K562 (cell line): ENCODE measurements around the gene KIAA0040. TPM values are rescaled to one million over a fixed set of nuclear protein-coding genes. Genes with fewer than 3 reads are reported as not detected.

ENCODE experiments used
- ATAC-seq: fragments of 200-7000 bp; cut with Tn5 transposase; 3 replicates; pipeline ENCODE4 v1.9.1; 2020; ENCODE audit warnings: moderate library complexity
- BruUV-seq: library from RNA; stranded (reverse); fragments of 400-500 nt; replicated peaks from 2 replicates; lab custom pipeline; 2021; lab: Mats Ljungman, UMichigan
- CTCF ChIA-PET: fragments of 300-600 bp; formaldehyde crosslinking; extraction: SDS; loops from one replicate; lab custom pipeline; 2021; ENCODE audit warnings: low intra/inter-chr PET ratio; lab: Yijun Ruan, JAX
- POLR2A ChIA-PET: fragments of 300-600, 350-650 bp; sonication (Branson Sonifier 250); formaldehyde crosslinking; extraction: SDS; loops from one replicate; lab custom pipeline; 2021; ENCODE audit warnings: antibody characterized with exemption, inconsistent platforms; lab: Yijun Ruan, JAX
- DNase-seq, 4 experiments: peaks; one replicate each; pipeline versions ENCODE4 v3.0.0 to v3.0.0-alpha.2; 2011 to 2018; ENCODE audit warnings: low spot score in 3 of 4, mixed read lengths in 3 of 4; ENCODE audit errors: extremely low read depth in 1 of 4
- FAIRE-seq: peaks from 2 replicates; lab custom pipeline; 2011; peaks lifted over from hg19 to GRCh38; lab: Jason Lieb, UNC
- H2AFZ ChIP-seq: 2 replicates; pipeline ENCODE4 v1.6.0; 2011; ENCODE audit warnings: low read depth, low read length, control low read depth, inconsistent platforms
- H3K27ac ChIP-seq: fragments of 200-600 bp; 3 replicates; pipeline ENCODE4 v1.8.0; 2011; ENCODE audit warnings: low read depth, mild to moderate bottlenecking, control low read depth, inconsistent platforms, low read length, moderate library complexity, mixed read lengths; ENCODE audit errors: extremely low read depth
- H3K27me3 ChIP-seq, 2 experiments: fragments of 300-600 bp in 1 of 2; 2 replicates in 1 of 2; 3 replicates in 1 of 2; pipeline versions ENCODE4 v1.6.0 to v1.8.0; 2011; ENCODE audit warnings: inconsistent platforms in 2 of 2, low read length in 2 of 2, mild to moderate bottlenecking in 1 of 2, mixed read lengths in 1 of 2, moderate library complexity in 1 of 2; ENCODE audit not compliant: control insufficient read depth in 2 of 2, insufficient read depth in 2 of 2
- H3K36me3 ChIP-seq: fragments of 300-600 bp; 3 replicates; pipeline ENCODE4 v1.8.0; 2011; ENCODE audit warnings: mild to moderate bottlenecking, low read length, inconsistent platforms; ENCODE audit not compliant: control insufficient read depth, insufficient read depth
- H3K4me1 ChIP-seq, 2 experiments: fragments of 200-600 bp in 1 of 2; replicated peaks in 1 of 2; 2 replicates in 1 of 2; 3 replicates in 1 of 2; pipeline versions ENCODE4 v1.5.1 to v1.8.0; 2011; ENCODE audit warnings: inconsistent platforms in 2 of 2, low read length in 2 of 2, mild to moderate bottlenecking in 1 of 2, mixed read lengths in 1 of 2, moderate library complexity in 1 of 2; ENCODE audit not compliant: control insufficient read depth in 2 of 2, insufficient read depth in 2 of 2
- H3K4me2 ChIP-seq: 2 replicates; pipeline ENCODE4 v1.6.1; 2011; ENCODE audit warnings: low read length, control low read depth, inconsistent platforms, mixed read lengths; ENCODE audit not compliant: insufficient read depth
- H3K4me3 ChIP-seq: fragments of 200-600 bp; sonication (generic), shearing (Covaris generic); 2 replicates; pipeline ENCODE4 v1.5.1; 2016; ENCODE audit warnings: control low read depth, inconsistent platforms
- H3K79me2 ChIP-seq: fragments of 200-600 bp; 3 replicates; pipeline ENCODE4 v1.8.0; 2011; ENCODE audit warnings: low read length, inconsistent platforms; ENCODE audit not compliant: control insufficient read depth, insufficient read depth
- H3K9ac ChIP-seq, 2 experiments: 2 replicates each; pipeline versions ENCODE4 v1.6.0 to v1.6.1; 2011; ENCODE audit warnings: low read depth in 2 of 2, low read length in 2 of 2, control low read depth in 1 of 2, inconsistent platforms in 1 of 2, mild to moderate bottlenecking in 1 of 2, mixed read lengths in 1 of 2; ENCODE audit not compliant: insufficient read depth in 1 of 2
- H3K9me1 ChIP-seq: one replicate; pipeline ENCODE4 v1.6.0; 2011; ENCODE audit warnings: inconsistent platforms, mild to moderate bottlenecking, low read length, moderate library complexity; ENCODE audit not compliant: control insufficient read depth, insufficient read depth
- H3K9me3 ChIP-seq: replicated peaks from 2 replicates; pipeline ENCODE4 v1.5.1; 2011; ENCODE audit warnings: low read depth, low read length, inconsistent platforms; ENCODE audit not compliant: control insufficient read depth, insufficient read depth
- H4K20me1 ChIP-seq: replicated peaks from 2 replicates; pipeline ENCODE4 v1.6.1; 2011; ENCODE audit warnings: low read length, inconsistent platforms, mixed read lengths; ENCODE audit not compliant: control insufficient read depth, insufficient read depth
- ARID1B ChIP-seq: fragments of 450-650 bp; IDR thresholded peaks from 2 replicates; pipeline ENCODE4 v1.6.1; 2016; ENCODE audit warnings: antibody characterized with exemption, mild to moderate bottlenecking, inconsistent platforms
- HDAC1 ChIP-seq, 2 experiments: fragments of 450-650 bp; IDR thresholded peaks; 2 replicates each; pipeline ENCODE4 v1.6.1; 2016 to 2017; ENCODE audit warnings: inconsistent platforms in 1 of 2, mild to moderate bottlenecking in 1 of 2, moderate library complexity in 1 of 2
- NCOR1 ChIP-seq: fragments of 450-650 bp; IDR thresholded peaks from 2 replicates; pipeline ENCODE4 v1.6.1; 2016; ENCODE audit warnings: mild to moderate bottlenecking, moderate library complexity
- TCF3 ChIP-seq: sonication (generic); formaldehyde crosslinking; IDR thresholded peaks from 2 replicates; pipeline ENCODE4 v1.4.0; 2020; ENCODE audit warnings: mild to moderate bottlenecking, missing genetic modification reagents
- ZNF280A ChIP-seq: fragments of 450-650 bp; IDR thresholded peaks from 2 replicates; pipeline ENCODE4 v1.6.1; 2018; ENCODE audit warnings: mild to moderate bottlenecking, low read depth; ENCODE audit not compliant: partially characterized antibody
- ZNF551 ChIP-seq: fragments of 250-450 bp; sonication (Bioruptor Pico); IDR thresholded peaks from 2 replicates; pipeline ENCODE4 v1.5.0; 2021; ENCODE audit warnings: mild to moderate bottlenecking, moderate library complexity
- WGBS: fragments of 100-300 bp; shearing (Covaris generic); methylation state at CpG from one replicate; pipeline ENCODE4 v1.1.6; 2016; ENCODE audit warnings: low coverage, mixed read lengths; ENCODE audit not compliant: insufficient coverage; ENCODE audit errors: missing lambda C conversion rate; 5-methylcytosine and 5-hydroxymethylcytosine counted together
- in situ Hi-C: fragments of 300-500 bp; cut with MboI; formaldehyde crosslinking; loops from 4 replicates; pipeline ENCODE4 v1.15.0; 2018; ENCODE audit warnings: inconsistent platforms, mixed read lengths
- intact Hi-C: fragments of 100-400 bp; cut with micrococcal nuclease; formaldehyde crosslinking; loops from 2 replicates; pipeline ENCODE4 v1.14.2; 2022
- polyA plus RNA-seq, 8 experiments: library from polyadenylated mRNA; depleted of rRNA in 4 of 8; stranded (reverse) in 5 of 8; unstranded in 3 of 8; fragments of >200 nt; fragmentation: Nextera tagmentation in 2 of 8; fragmentation: Illumina TruSeq in 1 of 8; extraction: Ambion mirVana in 2 of 8; extraction: Trizol in 1 of 8; gene quantifications; 2 replicates each; pipeline versions ENCODE4 v1.2.1 to v1.2.3, GENCODE V29; 2011 to 2014; ENCODE audit warnings: inconsistent platforms in 1 of 8, missing spikeins in 1 of 8
- total RNA-seq, 7 experiments: library from RNA; depleted of rRNA in 6 of 7; stranded (reverse); fragments of >200 nt in 6 of 7; fragmentation: Illumina TruSeq in 2 of 7; extraction: Trizol in 2 of 7; gene quantifications; 2 replicates each; pipeline versions ENCODE4 v1.2.1 to v1.2.3, GENCODE V29; 2011 to 2021; ENCODE audit warnings: low replicate concordance in 1 of 7

KIAA0040 gene
- total and polyA plus RNA-seq, 9 of the 15 experiments (the other 6 are each of a cell fraction or from before 2014, with no cell fraction given) = 3.4 to 13.6 (median 7.1) TPM

GRCh38 chr1:175222296-175222938 lies 29.8 kb upstream of the KIAA0040 start:
- H3K27me3 ChIP-seq = peaks cover 3 to 12% of the 10 kb centered on the region in 2 experiments; a peak in 1 of 5 replicates
- peak overlapping the region; percentile 49 for H2AFZ ChIP-seq
- ChIA-PET POLR2A (interaction anchor here (0.8 to 1.1 kb wide), 2 partner anchors 11 to 554 kb away, joined by 3 read pairs; no protein-coding TSS in a partner anchor), CTCF (interaction anchor here (0.9 to 3.5 kb wide), 4 partner anchors 68 to 98 kb away, joined by 3 to 28 read pairs (median 7); no protein-coding TSS in a partner anchor)
- H3K36me3 ChIP-seq = no peaks in the 10 kb centered on the region
- no peak for FAIRE-seq
- no peak overlapping the region for H3K27ac ChIP-seq
- no peak for DNase-seq
- TF ChIP-seq NCOR1 (0 out of 2 replicates have a peak, but pooled peaks have one; percentile 17), TCF3 (CRISPR knock-in tag) (peak; percentile 63), ZNF551 (no peak), ZNF280A (no peak), HDAC1 (IDR thresholded peaks at IDR 0.05) (no peak), ARID1B (0 out of 2 replicates have a peak, but pooled peaks have one; percentile 18)
- WGBS = 7% methylated on average over 10 of the region's 10 CpGs
- intact Hi-C loops = no loop called here
- in situ Hi-C loops = no loop called here
- peak; percentile 12; the same call in 1 of the 3 replicates for ATAC-seq
- no peaks in the 10 kb centered on the region for H4K20me1 ChIP-seq
- H3K9me1 ChIP-seq = no peaks in the 10 kb centered on the region
- no peak overlapping the region for H3K9ac ChIP-seq
- no peak overlapping the region; the same call in 1 of the 2 replicates for H3K4me2 ChIP-seq
- no TSS peak for BruUV-seq
- no peaks in the 10 kb centered on the region for H3K79me2 ChIP-seq
- H3K4me1 ChIP-seq = peaks cover 0 to 3% of the 10 kb centered on the region in 2 experiments; a peak in 3 of 5 replicates
- no peak overlapping the region for H3K4me3 ChIP-seq
- H3K9me3 ChIP-seq = no peaks in the 10 kb centered on the region
